Lower lobe of right lung (tissue), 2 donors: ENCODE measurements around the gene LHX2. TPM values are rescaled to one million over a fixed set of nuclear protein-coding genes. Genes with fewer than 3 reads are reported as not detected.
"Not testable (repeated sequence)": the region's sequence is repeated elsewhere in the genome, so short reads cannot be mapped to it uniquely, and the experiment has no call there.

Experiments used
- ATAC-seq, 2 donors: fragments of 200-7000 bp; cut with Tn5 transposase; one replicate each; pipeline ENCODE4 v1.9.1; 2020 to 2022; ENCODE audit warnings: mild to moderate bottlenecking in 2 of 2, moderate library complexity in 2 of 2
- DNase-seq: peaks from one replicate; pipeline ENCODE4 v3.0.0-alpha.2; 2020
- H3K27ac ChIP-seq: fragments of 200-600 bp; one replicate; pipeline ENCODE4 v1.8.0; 2022
- H3K27me3 ChIP-seq: fragments of 200-600 bp; one replicate; pipeline ENCODE4 v1.8.0; 2022; ENCODE audit warnings: low read depth
- H3K36me3 ChIP-seq: fragments of 200-600 bp; one replicate; pipeline ENCODE4 v1.8.0; 2022; ENCODE audit warnings: mild to moderate bottlenecking
- H3K4me1 ChIP-seq: fragments of 200-600 bp; one replicate; pipeline ENCODE4 v1.8.0; 2022
- H3K4me3 ChIP-seq: fragments of 200-600 bp; one replicate; pipeline ENCODE4 v1.8.0; 2022; ENCODE audit warnings: mild to moderate bottlenecking
- H3K9me3 ChIP-seq: fragments of 200-600 bp; one replicate; pipeline ENCODE4 v1.8.0; 2022
- intact Hi-C: fragments of 100-400 bp; cut with DNase I; formaldehyde crosslinking; loops from one replicate; pipeline ENCODE4 v1.11.0; 2022
- total RNA-seq: library from RNA; stranded (reverse); fragmentation: NEBNext Ultra II Directional; extraction: Animal tissue kit (Norgen Biotek cat#: 25700); gene quantifications from one replicate; pipeline ENCODE4 v1.2.1, GENCODE V29; 2021
- TF ChIP-seq, protein P1 (sequence below): fragments of 200-600 bp; IDR thresholded peaks from one replicate; pipeline ENCODE4 v1.8.0; 2022; ENCODE audit warnings: antibody characterized with exemption, mild to moderate bottlenecking
- donor health status: DM: no; HTN: yes; CAD: no; lungs with severe emphysema.

The LHX2 gene
- total RNA-seq, 1 donor from 2014 or later: not detected

DNA sequence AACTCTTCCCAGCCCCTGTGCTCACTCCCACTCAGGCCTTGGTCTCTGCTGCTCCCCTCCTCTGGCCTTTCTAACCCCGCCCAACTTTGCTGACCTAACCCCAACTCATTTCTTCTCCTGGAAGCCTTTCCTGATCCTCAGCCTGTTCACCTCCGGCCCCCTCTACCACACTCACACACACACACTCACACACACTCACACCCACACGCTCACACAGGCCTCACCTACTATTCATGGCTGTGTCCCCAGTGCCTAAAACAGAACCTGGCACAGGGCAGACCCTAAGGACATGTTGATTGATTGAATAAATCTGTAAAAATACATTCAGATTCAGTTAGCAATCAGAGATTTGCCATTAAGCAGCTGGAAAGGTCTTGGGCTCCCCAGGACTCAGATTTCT is 28.5 kb upstream of the LHX2 start:
- Histone ChIP-seq H3K4me3 (no peak overlapping the region), H3K36me3 (no peaks in the 10 kb centered on the region), H3K4me1 (no peaks in the 10 kb centered on the region), H3K27ac (no peak overlapping the region), H3K27me3 (peaks cover 51% of the 10 kb centered on the region), H3K9me3 (no peaks in the 10 kb centered on the region)
- DNase-seq: no peak
- TF ChIP-seq, protein P1, sequence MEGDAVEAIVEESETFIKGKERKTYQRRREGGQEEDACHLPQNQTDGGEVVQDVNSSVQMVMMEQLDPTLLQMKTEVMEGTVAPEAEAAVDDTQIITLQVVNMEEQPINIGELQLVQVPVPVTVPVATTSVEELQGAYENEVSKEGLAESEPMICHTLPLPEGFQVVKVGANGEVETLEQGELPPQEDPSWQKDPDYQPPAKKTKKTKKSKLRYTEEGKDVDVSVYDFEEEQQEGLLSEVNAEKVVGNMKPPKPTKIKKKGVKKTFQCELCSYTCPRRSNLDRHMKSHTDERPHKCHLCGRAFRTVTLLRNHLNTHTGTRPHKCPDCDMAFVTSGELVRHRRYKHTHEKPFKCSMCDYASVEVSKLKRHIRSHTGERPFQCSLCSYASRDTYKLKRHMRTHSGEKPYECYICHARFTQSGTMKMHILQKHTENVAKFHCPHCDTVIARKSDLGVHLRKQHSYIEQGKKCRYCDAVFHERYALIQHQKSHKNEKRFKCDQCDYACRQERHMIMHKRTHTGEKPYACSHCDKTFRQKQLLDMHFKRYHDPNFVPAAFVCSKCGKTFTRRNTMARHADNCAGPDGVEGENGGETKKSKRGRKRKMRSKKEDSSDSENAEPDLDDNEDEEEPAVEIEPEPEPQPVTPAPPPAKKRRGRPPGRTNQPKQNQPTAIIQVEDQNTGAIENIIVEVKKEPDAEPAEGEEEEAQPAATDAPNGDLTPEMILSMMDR: no peak
- intact Hi-C loops: no loop called here
- no peak for ATAC-seq

DNA sequence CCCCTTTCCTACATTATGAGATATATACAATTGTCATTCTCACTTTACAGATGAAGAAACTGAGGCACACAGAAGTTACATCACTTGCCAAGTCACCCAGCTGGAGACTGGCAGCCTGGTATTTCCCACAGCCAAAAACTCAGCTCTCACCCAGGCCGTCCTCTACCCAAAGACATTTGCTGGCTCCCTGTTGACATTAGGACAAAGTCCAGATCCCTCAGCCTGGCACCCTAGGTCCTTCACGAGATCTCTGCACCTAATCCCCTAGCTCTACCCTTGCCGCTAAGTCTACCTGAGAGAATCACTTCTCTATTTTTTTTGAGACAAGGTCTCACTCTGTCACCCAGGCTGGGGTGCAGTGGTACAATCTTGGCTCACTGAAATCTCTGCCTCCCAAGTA is 26.8 kb upstream of the LHX2 start:
- DNase-seq (no peak), ATAC-seq (no peak)
- Histone ChIP-seq H3K9me3 (no peaks in the 10 kb centered on the region), H3K27ac (no peak overlapping the region), H3K4me1 (no peaks in the 10 kb centered on the region), H3K4me3 (no peak overlapping the region), H3K27me3 (peaks cover 59% of the 10 kb centered on the region), H3K36me3 (no peaks in the 10 kb centered on the region)
- intact Hi-C loops: no loop called here
- TF ChIP-seq, protein P1: no peak

DNA sequence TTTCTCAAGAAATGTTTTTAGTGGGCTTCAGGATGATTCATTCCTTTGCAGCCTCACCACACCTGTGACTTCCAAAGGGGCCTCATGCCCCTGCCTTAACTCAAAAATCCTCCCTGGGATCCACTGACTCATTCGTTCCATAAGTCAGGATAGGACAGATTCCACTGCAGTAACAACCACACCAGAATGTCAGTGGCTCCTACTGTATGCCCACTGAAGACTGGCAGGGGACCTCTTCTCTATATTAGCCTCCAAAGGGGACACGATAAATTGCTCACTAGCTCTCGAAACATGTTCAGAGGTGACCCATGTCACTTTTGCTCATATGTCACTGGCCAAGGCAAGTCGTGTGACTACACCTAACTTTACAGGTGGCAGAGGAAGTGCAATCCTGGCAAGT is 25.7 kb upstream of the LHX2 start:
- peaks cover 48% of the 10 kb centered on the region for H3K27me3 ChIP-seq
- DNase-seq: no peak

DNA sequence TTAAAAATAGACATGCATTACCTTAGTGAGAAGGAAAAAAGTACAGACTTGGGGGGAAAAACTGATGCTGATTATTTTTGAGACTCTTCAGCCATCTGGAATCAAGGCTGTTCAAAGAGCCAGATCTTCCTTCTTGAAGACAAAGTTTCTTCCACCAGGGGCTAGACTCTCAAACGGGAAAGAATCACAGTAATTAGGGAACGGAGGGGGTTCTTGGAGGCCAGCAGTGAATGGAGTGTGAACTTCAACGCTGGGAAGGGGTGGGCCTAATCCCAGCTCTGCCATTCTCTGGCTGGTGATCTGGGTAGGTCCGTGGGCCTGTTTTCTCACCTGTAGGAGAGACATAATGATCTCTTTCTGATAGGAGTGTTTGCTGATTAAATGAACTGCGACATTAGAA is 21.1 kb upstream of the LHX2 start:
- DNase-seq (no peak), ATAC-seq (no peak)
- H3K27ac ChIP-seq: no peak overlapping the region
- no peak overlapping the region for H3K4me3 ChIP-seq
- no peaks in the 10 kb centered on the region for H3K9me3 ChIP-seq
- H3K4me1 ChIP-seq: no peaks in the 10 kb centered on the region
- TF ChIP-seq, protein P1: no peak
- intact Hi-C loops: no loop called here
- no peaks in the 10 kb centered on the region for H3K36me3 ChIP-seq
- peaks cover 51% of the 10 kb centered on the region for H3K27me3 ChIP-seq

More for the DNA sequence above, 25.7 kb upstream of the LHX2 start:
- H3K4me1 ChIP-seq: no peaks in the 10 kb centered on the region
- TF ChIP-seq, protein P1: no peak
- no peak for ATAC-seq
- no peaks in the 10 kb centered on the region for H3K36me3 ChIP-seq
- no peak overlapping the region for H3K4me3 ChIP-seq
- H3K27ac ChIP-seq: no peak overlapping the region
- intact Hi-C loops: no loop called here
- no peaks in the 10 kb centered on the region for H3K9me3 ChIP-seq

DNA sequence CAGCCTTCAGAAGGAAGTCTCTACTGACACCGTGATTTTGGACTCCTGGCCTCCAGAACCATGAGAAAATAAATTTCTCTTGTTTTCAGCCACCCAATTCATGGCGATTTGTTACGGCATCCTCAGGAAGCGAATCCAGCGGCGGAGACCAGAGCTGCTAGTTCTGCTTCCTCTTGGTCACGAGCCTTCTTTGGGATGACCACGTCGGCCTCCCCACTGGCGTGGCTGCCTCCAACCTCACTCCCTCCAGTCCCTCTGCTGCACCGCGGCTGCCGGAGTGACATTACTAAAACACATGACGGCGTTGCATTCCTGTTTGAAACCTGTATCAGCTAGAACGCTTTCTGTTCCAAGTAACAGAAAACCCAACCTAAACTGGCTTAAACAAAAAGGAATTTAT is 18.9 kb upstream of the LHX2 start:
- not testable (repeated sequence) for ATAC-seq
- peaks cover 62% of the 10 kb centered on the region for H3K27me3 ChIP-seq

DNA sequence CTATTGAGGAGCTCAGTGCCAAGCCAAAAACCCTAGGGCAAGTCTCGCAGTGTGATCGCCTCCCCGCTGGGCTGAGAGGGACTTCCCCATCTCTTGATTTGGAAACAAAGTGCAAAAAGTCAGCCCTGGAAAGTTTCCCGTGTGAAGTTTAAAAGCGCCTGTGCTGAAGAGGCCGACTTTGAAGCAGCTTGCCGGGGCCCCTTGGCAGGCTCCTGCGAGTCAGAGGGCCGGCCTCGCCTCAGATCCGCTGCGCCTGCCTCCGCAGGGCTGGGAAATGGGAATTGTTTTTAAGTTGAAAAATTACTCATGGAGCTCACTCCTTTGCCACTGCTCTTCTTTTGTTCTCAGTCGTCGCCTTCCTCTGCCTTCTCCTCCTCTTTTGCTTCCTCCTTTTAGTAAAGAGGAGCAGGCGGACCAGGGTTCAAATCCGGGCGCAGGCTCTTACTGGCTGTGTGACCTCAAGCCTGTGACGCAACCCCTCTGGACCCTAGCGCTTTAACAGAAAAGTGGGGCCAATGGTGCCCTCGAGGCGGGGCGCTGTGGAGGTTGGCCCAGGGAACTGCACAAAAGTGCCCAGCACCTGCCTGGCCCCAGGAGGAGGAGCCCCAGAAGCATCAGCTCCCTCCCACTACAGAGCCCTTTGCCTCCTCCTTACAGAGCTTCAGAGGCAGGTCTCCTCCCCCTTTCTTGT is 14.7 kb upstream of the LHX2 start:
- Histone ChIP-seq H3K27me3 (peaks cover 77% of the 10 kb centered on the region), H3K36me3 (no peaks in the 10 kb centered on the region), H3K27ac (no peak overlapping the region), H3K4me3 (no peak overlapping the region), H3K9me3 (no peaks in the 10 kb centered on the region), H3K4me1 (peaks cover 29% of the 10 kb centered on the region)
- no peak for DNase-seq
- intact Hi-C loops: no loop called here
- ATAC-seq: peak; percentile 45 to 46
- TF ChIP-seq, protein P1: no peak

More for the DNA sequence above, 18.9 kb upstream of the LHX2 start:
- H3K36me3 ChIP-seq, H3K27ac ChIP-seq, DNase-seq, H3K4me3 ChIP-seq, intact Hi-C loops, H3K9me3 ChIP-seq: not testable (repeated sequence)
- H3K4me1 ChIP-seq: peaks cover 14% of the 10 kb centered on the region
